ENCODE data around the gene TAF8.

The TAF8 gene

GRCh38 chr6:42104095-42104803, 53.9 kb downstream of the TAF8 start:
- no peak for ATAC-seq
- TF ChIP-seq CSDC2 (CRISPR knock-in tag; IDR thresholded peaks at IDR 0.05) (no peak), PPARA (CRISPR knock-in tag; IDR thresholded peaks at IDR 0.05; ENCODE audit: borderline replicate concordance) (no peak), ARNTL (CRISPR knock-in tag; IDR thresholded peaks at IDR 0.05; ENCODE audit: borderline replicate concordance, low read depth) (no peak), OSR1 (CRISPR knock-in tag; IDR thresholded peaks at IDR 0.05) (no peak), ZFP3 (CRISPR knock-in tag; IDR thresholded peaks at IDR 0.05) (no peak), BACH2 (CRISPR knock-in tag; IDR thresholded peaks at IDR 0.05; ENCODE audit: borderline replicate concordance) (no peak), PATZ1 (CRISPR knock-in tag; IDR thresholded peaks at IDR 0.05; ENCODE audit: borderline replicate concordance) (no peak), CREB5 (CRISPR knock-in tag; IDR thresholded peaks at IDR 0.05; ENCODE audit: low read depth) (no peak), ZNF70 (CRISPR knock-in tag; IDR thresholded peaks at IDR 0.05) (no peak), ZNF565 (CRISPR knock-in tag; conservative IDR thresholded peaks at IDR 0.05; ENCODE audit: low read depth) (no peak), POU6F1 (CRISPR knock-in tag; IDR thresholded peaks at IDR 0.05; ENCODE audit: borderline replicate concordance, low read depth) (no peak), ISL1 (CRISPR knock-in tag; IDR thresholded peaks at IDR 0.05) (no peak), TOX (CRISPR knock-in tag; IDR thresholded peaks at IDR 0.05; ENCODE audit: borderline replicate concordance) (no peak), ESRRG (CRISPR knock-in tag; IDR thresholded peaks at IDR 0.05) (no peak), TSHZ2 (CRISPR knock-in tag; IDR thresholded peaks at IDR 0.05) (no peak), TCF4 (CRISPR knock-in tag; IDR thresholded peaks at IDR 0.05; ENCODE audit: borderline replicate concordance) (no peak), SNAI2 (CRISPR knock-in tag; IDR thresholded peaks at IDR 0.05) (no peak), RARB (CRISPR knock-in tag; IDR thresholded peaks at IDR 0.05) (no peak), ZNF8 (CRISPR knock-in tag; IDR thresholded peaks at IDR 0.05) (no peak)

- TF ChIP-seq TSHZ2 (CRISPR knock-in tag; IDR thresholded peaks at IDR 0.05) (no peak), ARNTL (CRISPR knock-in tag; IDR thresholded peaks at IDR 0.05; ENCODE audit: borderline replicate concordance, low read depth) (no peak), BACH2 (CRISPR knock-in tag; IDR thresholded peaks at IDR 0.05; ENCODE audit: borderline replicate concordance) (no peak), PATZ1 (CRISPR knock-in tag; IDR thresholded peaks at IDR 0.05; ENCODE audit: borderline replicate concordance) (no peak), ISL1 (CRISPR knock-in tag; IDR thresholded peaks at IDR 0.05) (no peak), GLIS3 (CRISPR knock-in tag; IDR thresholded peaks at IDR 0.05) (no peak), ESRRG (CRISPR knock-in tag; IDR thresholded peaks at IDR 0.05) (no peak), ZNF565 (CRISPR knock-in tag; conservative IDR thresholded peaks at IDR 0.05; ENCODE audit: low read depth) (no peak)
Measured at GRCh38 chr6:42104804-42105125, 54.4 kb downstream of the TAF8 start.

More at GRCh38 chr6:42104804-42105125, 54.4 kb downstream of the TAF8 start:
- ATAC-seq: no peak
